HepG2 (cell line): ENCODE results near the gene DZIP1L. TPM values are rescaled to one million over a fixed set of nuclear protein-coding genes. Genes with fewer than 3 reads are reported as not detected.
A peak's percentile ranks its signal among the peaks of the same experiment; 100 is the strongest.

ENCODE experiments used
- ATAC-seq: fragments of 200-7000 bp; cut with Tn5 transposase; 3 replicates; pipeline ENCODE4 v1.9.1; 2020; ENCODE audit warnings: mild to moderate bottlenecking, moderate library complexity
- BruUV-seq: library from RNA; stranded (reverse); fragments of 400-500 nt; replicated peaks from 2 replicates; lab custom pipeline; 2021; lab: Mats Ljungman, UMichigan
- CTCF ChIA-PET: fragments of 300-600 bp; formaldehyde crosslinking; extraction: SDS; loops from one replicate; lab custom pipeline; 2021; ENCODE audit warnings: low total read pairs, inconsistent platforms, low intra/inter-chr PET ratio; lab: Yijun Ruan, JAX
- POLR2A ChIA-PET: fragments of 350-600 bp; sonication (Branson Sonifier 250); formaldehyde crosslinking; loops from one replicate; lab custom pipeline; 2020; ENCODE audit warnings: antibody characterized with exemption, inconsistent platforms; lab: Yijun Ruan, JAX
- DNase-seq: peaks from one replicate; pipeline ENCODE4 v3.0.0-alpha.2; 2015; ENCODE audit warnings: low spot score
- FAIRE-seq: peaks from 3 replicates; lab custom pipeline; 2011; peaks lifted over from hg19 to GRCh38; lab: Jason Lieb, UNC
- H2AFZ ChIP-seq: one replicate; pipeline ENCODE4 v1.6.1; 2011; ENCODE audit warnings: low read length, inconsistent platforms
- H3K27ac ChIP-seq: fragments of 300-600 bp; 3 replicates; pipeline ENCODE4 v1.8.0; 2011; ENCODE audit warnings: mixed run types, mild to moderate bottlenecking, mixed read lengths, low read length, inconsistent platforms; ENCODE audit not compliant: insufficient read depth; ENCODE audit errors: extremely low read length
- H3K27me3 ChIP-seq, 2 experiments: fragments of 200-600 bp in 1 of 2; 2 replicates in 1 of 2; 3 replicates in 1 of 2; pipeline versions ENCODE4 v1.6.0 to v1.8.0; 2011; ENCODE audit warnings: low read length in 2 of 2, mild to moderate bottlenecking in 2 of 2, moderate library complexity in 2 of 2, inconsistent platforms in 1 of 2; ENCODE audit not compliant: insufficient read depth in 2 of 2, control insufficient read depth in 1 of 2
- H3K36me3 ChIP-seq, 2 experiments: fragments of 200-600 bp in 1 of 2; replicated peaks in 1 of 2; 2 replicates in 1 of 2; 3 replicates in 1 of 2; pipeline versions ENCODE4 v1.5.1 to v1.8.0; 2011; ENCODE audit warnings: low read length in 2 of 2, inconsistent platforms in 1 of 2; ENCODE audit not compliant: insufficient read depth in 2 of 2, control insufficient read depth in 1 of 2
- H3K4me1 ChIP-seq: 2 replicates; pipeline ENCODE4 v1.5.1; 2012; ENCODE audit warnings: low read length, inconsistent platforms; ENCODE audit not compliant: insufficient read depth
- H3K4me2 ChIP-seq: 2 replicates; pipeline ENCODE4 v1.6.0; 2011; ENCODE audit warnings: low read depth, low read length, inconsistent platforms
- H3K4me3 ChIP-seq, 3 experiments: fragments of 200-600 bp in 1 of 3; sonication (generic), shearing (Covaris generic) in 1 of 3; replicated peaks in 1 of 3; 2 replicates each; pipeline ENCODE4 v1.5.1; 2011 to 2016; ENCODE audit warnings: low read length in 3 of 3, inconsistent platforms in 2 of 3, low read depth in 2 of 3, mild to moderate bottlenecking in 2 of 3, control low read depth in 1 of 3, mixed read lengths in 1 of 3; ENCODE audit not compliant: insufficient read depth in 1 of 3
- H3K79me2 ChIP-seq: one replicate; pipeline ENCODE4 v1.6.1; 2011; ENCODE audit warnings: low read length, inconsistent platforms; ENCODE audit not compliant: insufficient read depth
- H3K9ac ChIP-seq: 2 replicates; pipeline ENCODE4 v1.6.0; 2011; ENCODE audit warnings: mild to moderate bottlenecking, low read depth, low read length, inconsistent platforms; ENCODE audit not compliant: insufficient read depth
- H3K9me3 ChIP-seq: 2 replicates; pipeline ENCODE4 v1.5.1; 2012; ENCODE audit warnings: mild to moderate bottlenecking, low read length
- H4K20me1 ChIP-seq: 2 replicates; pipeline ENCODE4 v1.6.0; 2011; ENCODE audit warnings: inconsistent platforms, mild to moderate bottlenecking, low read length, moderate library complexity; ENCODE audit not compliant: insufficient read depth
- GABPA ChIP-seq, 2 experiments: IDR thresholded peaks; 2 replicates each; pipeline ENCODE4 v1.6.1; 2011 to 2016; ENCODE audit warnings: low read depth in 2 of 2, low read length in 1 of 2, missing biosample characterization in 1 of 2, missing genetic modification characterization in 1 of 2
- JDP2 ChIP-seq: sonication (generic); formaldehyde crosslinking; IDR thresholded peaks from 2 replicates; pipeline ENCODE4 v1.8.1; 2022; ENCODE audit warnings: missing genetic modification reagents, borderline replicate concordance
- KDM4B ChIP-seq: sonication (generic); formaldehyde crosslinking; IDR thresholded peaks from 2 replicates; pipeline ENCODE4 v1.4.0; 2020; ENCODE audit warnings: missing genetic modification reagents
- MAFF ChIP-seq: IDR thresholded peaks from 2 replicates; pipeline ENCODE4 v1.6.1; 2011; ENCODE audit warnings: low read depth, low read length, improper control_type of control experiment
- MAFK ChIP-seq, 2 experiments: IDR thresholded peaks in 1 of 2; conservative IDR thresholded peaks in 1 of 2; 2 replicates each; pipeline ENCODE4 v1.6.1; 2011; ENCODE audit warnings: improper control_type of control experiment in 2 of 2, low read length in 2 of 2
- NR3C1 ChIP-seq: sonication (generic); formaldehyde crosslinking; IDR thresholded peaks from 2 replicates; pipeline ENCODE4 v1.4.0; 2020; ENCODE audit warnings: missing genetic modification reagents
- PCBP1 ChIP-seq: fragments of 200-400 bp; formaldehyde crosslinking; IDR thresholded peaks from 2 replicates; pipeline ENCODE4 v1.6.1; 2017; ENCODE audit warnings: mild to moderate bottlenecking, low read depth, low read length, borderline replicate concordance
- PHF5A ChIP-seq: IDR thresholded peaks from one replicate; pipeline ENCODE4 v1.6.1; 2018; ENCODE audit warnings: low read depth, missing genetic modification reagents; ENCODE audit not compliant: unreplicated experiment
- RCOR2 ChIP-seq: IDR thresholded peaks from 2 replicates; pipeline ENCODE4 v1.6.1; 2016; ENCODE audit warnings: missing biosample characterization, missing genetic modification reagents
- SMARCC2 ChIP-seq: fragments of 450-650 bp; IDR thresholded peaks from 2 replicates; pipeline ENCODE4 v1.6.1; 2017; ENCODE audit warnings: antibody characterized with exemption, mild to moderate bottlenecking
- SNAI1 ChIP-seq: sonication (generic); formaldehyde crosslinking; IDR thresholded peaks from 2 replicates; pipeline ENCODE4 v1.5.0; 2020; ENCODE audit warnings: mild to moderate bottlenecking, missing genetic modification reagents, borderline replicate concordance
- THAP9 ChIP-seq: sonication (generic); formaldehyde crosslinking; IDR thresholded peaks from 2 replicates; pipeline ENCODE4; 2020; ENCODE audit warnings: missing genetic modification reagents, mild to moderate bottlenecking, borderline replicate concordance
- ZFP90 ChIP-seq: sonication (generic); formaldehyde crosslinking; IDR thresholded peaks from 2 replicates; pipeline ENCODE4 v1.8.0; 2022; ENCODE audit warnings: missing genetic modification reagents, mild to moderate bottlenecking, inconsistent platforms, borderline replicate concordance
- ZSCAN22 ChIP-seq: sonication (generic); formaldehyde crosslinking; IDR thresholded peaks from 2 replicates; pipeline ENCODE4 v1.4.0; 2020; ENCODE audit warnings: mild to moderate bottlenecking, missing genetic modification reagents
- WGBS: methylation state at CpG from one replicate; pipeline ENCODE4 v1.1.6; 2017; ENCODE audit warnings: low lambda C conversion rate; 5-methylcytosine and 5-hydroxymethylcytosine counted together
- in situ Hi-C: cut with HindIII; loops from 2 replicates; pipeline ENCODE4 v1.10.0; 2017; ENCODE audit warnings: low pct_unique_long_range_greater_than_20kb; ENCODE audit not compliant: extremely low pct_ligation_motif_present
- intact Hi-C: fragments of 100-400 bp; cut with micrococcal nuclease; formaldehyde crosslinking; loops from one replicate; pipeline ENCODE4 v1.10.0; 2022; ENCODE audit not compliant: unreplicated experiment
- polyA plus RNA-seq, 8 experiments: library from polyadenylated mRNA; depleted of rRNA in 3 of 8; stranded (reverse) in 7 of 8; unstranded in 1 of 8; fragments of >200 nt; fragmentation: Illumina TruSeq in 4 of 8; extraction: Trizol in 4 of 8; gene quantifications; 2 replicates each; pipeline versions ENCODE4 v1.2.1 to v1.2.3, GENCODE V29; 2011 to 2016; ENCODE audit warnings: low read depth in 4 of 8, missing spikeins in 1 of 8, mixed read lengths in 1 of 8; ENCODE audit not compliant: insufficient read depth in 1 of 8
- total RNA-seq, 5 experiments: library from RNA; depleted of rRNA; stranded (reverse); fragments of >200 nt; fragmentation: Illumina TruSeq; extraction: Trizol; gene quantifications; 2 replicates each; pipeline ENCODE4 v1.2.3, GENCODE V29; 2016; ENCODE audit warnings: low read depth in 1 of 5

DZIP1L gene
- total and polyA plus RNA-seq, 2 of the 13 experiments (the other 11 are each of a cell fraction or from before 2014, with no cell fraction given) = 0.90 to 1.2 TPM

- TF ChIP-seq PHF5A (no peak), ZSCAN22 (CRISPR knock-in tag) (no peak), SMARCC2 (no peak), THAP9 (no peak), SNAI1 (CRISPR knock-in tag) (no peak), JDP2 (no peak), PCBP1 (no peak), RCOR2 (CRISPR knock-in tag) (no peak), KDM4B (CRISPR knock-in tag) (no peak), ZFP90 (CRISPR knock-in tag) (no peak), NR3C1 (CRISPR knock-in tag) (no peak)
These were observed 58.0 kb downstream of the DZIP1L start (continued) for GRCh38 chr3:138057384-138057783.

GRCh38 chr3:138054057-138054456 is 61.4 kb downstream of the DZIP1L start:
- no peak for TF ChIP-seq GABPA (IDR thresholded peaks at IDR 0.05; ENCODE audit: low read depth, low read length)
- no peak for TF ChIP-seq GABPA (CRISPR knock-in tag; IDR thresholded peaks at IDR 0.05; ENCODE audit: low read depth)
- peak; percentile 97 for TF ChIP-seq MAFF
- peak; percentile 93 to 98 for TF ChIP-seq MAFK (conservative IDR thresholded peaks at IDR 0.05 in 1 of 2, IDR thresholded peaks at IDR 0.05 in 1 of 2; ENCODE audit: low read length in 2 of 2)
- TF ChIP-seq, all 625 proteins: peak for 2
- CTCF ChIA-PET = no interaction called here
- FAIRE-seq (no peak), ATAC-seq (no peak), DNase-seq (no peak)
- Histone ChIP-seq H2AFZ (no peak overlapping the region), H3K4me3 (no peak overlapping the region), H4K20me1 (no peaks in the 10 kb centered on the region), H3K9me3 (no peaks in the 10 kb centered on the region), H3K79me2 (no peaks in the 10 kb centered on the region), H3K4me2 (no peak overlapping the region), H3K9ac (no peak overlapping the region), H3K27ac (no peak overlapping the region), H3K27me3 (no peaks in the 10 kb centered on the region), H3K4me1 (no peaks in the 10 kb centered on the region), H3K36me3 (no peaks in the 10 kb centered on the region)
- WGBS = 81% methylated on average over 1 of the region's 1 CpG
- POLR2A ChIA-PET = no interaction called here
- in situ Hi-C loops (no loop called here), intact Hi-C loops (no loop called here)
- no TSS peak for BruUV-seq
